Measurements from ENCODE around the gene MRPL16.
"Not testable (repeated sequence)": the region's sequence is repeated elsewhere in the genome, so short reads cannot be mapped to it uniquely, and the experiment has no call there.

Gene MRPL16

DNA sequence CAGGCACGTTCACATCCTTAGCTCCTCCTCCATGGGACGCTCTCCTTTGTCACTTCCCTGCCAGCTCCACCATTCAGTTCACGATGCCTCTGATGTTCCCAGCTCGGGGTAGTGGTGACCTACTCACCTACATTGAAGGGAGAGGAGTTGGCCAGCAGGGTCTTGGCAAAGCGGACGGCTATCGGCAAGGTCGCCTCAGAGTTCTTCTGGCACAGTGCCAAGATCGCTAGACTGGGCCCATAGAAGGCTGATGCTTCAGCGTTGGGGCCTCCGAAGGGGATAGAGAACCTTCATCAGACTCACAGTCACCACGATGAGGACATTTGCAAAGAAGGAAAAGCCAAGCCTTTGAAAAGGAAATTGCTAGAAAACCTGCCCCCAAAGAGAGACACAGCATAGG is 31.7 kb upstream of the MRPL16 start:
- Histone ChIP-seq H3K9me3 (ENCODE audit: control insufficient read depth, insufficient read depth, low read depth, low read length) (no peaks in the 10 kb centered on the region), H3K4me3 (ENCODE audit: low read depth, low read length) (no peak overlapping the region), H3K27me3 (ENCODE audit: control insufficient read depth, insufficient read depth, low read length) (no peaks in the 10 kb centered on the region), H3K27ac (ENCODE audit: low read depth, low read length) (no peak overlapping the region), H3K4me1 (ENCODE audit: control insufficient read depth, insufficient read depth, low read length) (peaks cover 6% of the 10 kb centered on the region; the same call in 1 of the 2 replicates), H3K36me3 (ENCODE audit: control insufficient read depth, insufficient read depth, low read length) (no peaks in the 10 kb centered on the region), H3K9ac (ENCODE audit: low read length) (no peak overlapping the region)

DNA sequence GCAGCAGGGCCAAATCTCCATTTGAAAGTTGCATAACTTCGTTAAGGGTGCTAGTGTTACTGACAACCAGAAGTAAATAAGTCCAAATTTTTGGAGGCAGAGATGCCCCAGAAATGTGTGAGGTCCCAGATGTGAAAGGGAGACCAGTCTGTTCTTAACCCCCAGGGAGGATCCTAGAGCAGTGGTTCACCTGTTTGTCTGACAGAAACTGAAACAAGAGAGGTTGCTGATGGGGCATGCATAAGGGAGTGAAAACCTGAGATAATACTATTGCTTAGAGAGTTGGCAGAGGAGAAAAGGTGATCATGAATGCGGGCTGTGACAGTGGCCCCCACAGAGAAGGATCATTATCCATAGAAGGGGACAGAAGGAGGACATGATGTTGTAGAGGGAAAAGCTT is 30.9 kb upstream of the MRPL16 start:
- Histone ChIP-seq H3K27me3 (ENCODE audit: control insufficient read depth, insufficient read depth, low read length) (no peaks in the 10 kb centered on the region), H3K9me3 (ENCODE audit: control insufficient read depth, insufficient read depth, low read depth, low read length) (no peaks in the 10 kb centered on the region), H3K36me3 (ENCODE audit: control insufficient read depth, insufficient read depth, low read length) (no peaks in the 10 kb centered on the region), H3K4me1 (ENCODE audit: control insufficient read depth, insufficient read depth, low read length) (peaks cover 1% of the 10 kb centered on the region; the same call in 1 of the 2 replicates), H3K27ac (ENCODE audit: low read depth, low read length) (no peak overlapping the region), H3K9ac (ENCODE audit: low read length) (no peak overlapping the region), H3K4me3 (ENCODE audit: low read depth, low read length) (no peak overlapping the region)

DNA sequence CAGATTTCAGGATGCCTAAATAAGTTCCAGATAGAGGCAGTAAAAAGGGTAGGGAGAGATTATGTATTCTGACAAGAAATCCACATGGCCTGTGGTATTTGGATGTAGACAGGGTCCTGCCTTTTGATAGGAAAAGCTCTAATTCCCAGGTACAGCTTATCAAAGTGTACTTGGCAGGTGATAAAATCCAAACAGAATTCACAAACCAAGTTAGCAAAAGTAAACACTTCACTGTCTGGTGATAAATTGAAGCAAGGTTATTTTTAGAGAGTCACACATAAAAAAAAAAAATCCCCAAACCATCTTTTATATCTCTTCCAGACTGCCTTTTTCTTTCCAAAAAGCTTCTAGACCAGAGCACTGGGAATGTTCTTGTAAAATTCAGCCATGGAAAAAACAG is 29.0 kb upstream of the MRPL16 start:
- no peak overlapping the region for H3K9ac ChIP-seq (ENCODE audit: low read length)
- no peak overlapping the region for H3K27ac ChIP-seq (ENCODE audit: low read depth, low read length)
- no peaks in the 10 kb centered on the region for H3K9me3 ChIP-seq (ENCODE audit: control insufficient read depth, insufficient read depth, low read depth, low read length)
- H3K36me3 ChIP-seq (ENCODE audit: control insufficient read depth, insufficient read depth, low read length): no peaks in the 10 kb centered on the region
- no peaks in the 10 kb centered on the region for H3K4me1 ChIP-seq (ENCODE audit: control insufficient read depth, insufficient read depth, low read length)
- H3K4me3 ChIP-seq (ENCODE audit: low read depth, low read length): no peak overlapping the region
- no peaks in the 10 kb centered on the region for H3K27me3 ChIP-seq (ENCODE audit: control insufficient read depth, insufficient read depth, low read length)

DNA sequence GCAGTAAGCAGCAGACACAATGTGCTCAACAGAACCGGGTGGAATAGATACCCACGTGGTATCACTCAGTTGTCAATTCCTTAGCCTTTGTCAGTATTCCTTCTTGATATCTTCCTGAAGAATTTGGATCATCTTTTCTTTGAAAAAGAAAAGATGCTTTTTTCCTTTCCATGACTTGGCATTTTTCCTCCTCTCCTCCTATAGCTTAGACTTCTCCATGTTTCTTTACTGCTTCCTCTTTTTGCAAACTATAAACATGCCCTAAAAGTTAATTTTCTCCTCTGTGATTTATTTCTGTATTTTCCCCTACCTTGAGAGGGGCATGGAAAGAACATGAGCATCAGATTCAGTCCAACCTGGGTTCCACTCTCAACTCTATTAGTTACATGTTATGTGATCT is 23.0 kb upstream of the MRPL16 start:
- no peaks in the 10 kb centered on the region for H3K9me3 ChIP-seq (ENCODE audit: control insufficient read depth, insufficient read depth, low read depth, low read length)
- H3K36me3 ChIP-seq (ENCODE audit: control insufficient read depth, insufficient read depth, low read length): no peaks in the 10 kb centered on the region
- H3K4me1 ChIP-seq (ENCODE audit: control insufficient read depth, insufficient read depth, low read length): no peaks in the 10 kb centered on the region
- no peak overlapping the region for H3K4me3 ChIP-seq (ENCODE audit: low read depth, low read length)
- no peak overlapping the region for H3K27ac ChIP-seq (ENCODE audit: low read depth, low read length)
- H3K27me3 ChIP-seq (ENCODE audit: control insufficient read depth, insufficient read depth, low read length): no peaks in the 10 kb centered on the region
- no peak overlapping the region for H3K9ac ChIP-seq (ENCODE audit: low read length)

DNA sequence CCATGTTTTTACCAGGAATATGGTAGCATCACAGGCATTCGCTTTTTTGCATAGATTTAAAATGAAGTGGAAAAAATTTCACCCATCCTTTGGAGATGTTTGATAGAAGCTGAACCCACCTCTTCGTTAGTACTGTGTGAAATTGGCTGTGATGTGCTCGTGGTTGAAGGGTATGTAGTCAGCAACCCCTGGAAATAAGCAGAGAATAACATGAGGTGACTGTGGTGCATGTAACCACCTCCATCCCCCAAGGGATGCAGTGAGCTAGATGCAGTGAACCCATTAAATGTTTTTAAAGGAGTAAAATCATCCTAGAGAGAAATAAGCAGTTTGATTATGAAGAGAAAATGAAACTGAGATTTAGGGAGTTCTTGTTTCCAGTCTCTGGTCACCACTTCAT is 18.8 kb upstream of the MRPL16 start:
- Histone ChIP-seq H3K9me3 (ENCODE audit: control insufficient read depth, insufficient read depth, low read depth, low read length) (no peaks in the 10 kb centered on the region), H3K4me3 (ENCODE audit: low read depth, low read length) (no peak overlapping the region), H3K36me3 (ENCODE audit: control insufficient read depth, insufficient read depth, low read length) (no peaks in the 10 kb centered on the region), H3K4me1 (ENCODE audit: control insufficient read depth, insufficient read depth, low read length) (no peaks in the 10 kb centered on the region), H3K27me3 (ENCODE audit: control insufficient read depth, insufficient read depth, low read length) (no peaks in the 10 kb centered on the region), H3K9ac (ENCODE audit: low read length) (no peak overlapping the region), H3K27ac (ENCODE audit: low read depth, low read length) (no peak overlapping the region)

DNA sequence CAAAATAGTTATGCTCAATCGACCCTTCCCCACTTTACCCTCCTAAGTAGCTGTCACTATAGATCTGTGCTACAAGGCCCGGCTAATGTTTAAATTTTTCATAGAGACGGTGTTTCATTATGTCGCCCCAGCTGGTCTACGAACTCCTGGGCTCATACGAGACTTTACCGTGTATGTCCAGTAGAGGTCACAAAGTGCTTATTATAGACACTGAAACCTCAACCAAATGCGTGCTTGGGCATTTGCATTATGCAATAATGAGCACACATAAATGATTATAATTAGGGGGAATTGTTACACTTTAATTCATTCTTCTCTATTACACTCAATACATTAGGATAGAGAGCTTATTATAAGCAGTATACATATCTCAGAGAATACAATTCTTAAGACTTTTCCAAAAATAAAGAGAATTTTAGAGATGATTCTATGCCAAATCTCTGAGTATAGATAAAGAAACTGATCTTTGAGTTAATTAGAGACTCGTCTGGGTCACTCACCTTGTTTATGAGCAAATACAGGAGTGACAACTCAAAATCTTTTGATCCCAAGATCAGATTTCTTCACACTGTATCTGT is 12.5 kb upstream of the MRPL16 start:
- H3K9me3 ChIP-seq (ENCODE audit: control insufficient read depth, insufficient read depth, low read depth, low read length): no peaks in the 10 kb centered on the region
- H3K4me3 ChIP-seq (ENCODE audit: low read depth, low read length): no peak overlapping the region
- no peaks in the 10 kb centered on the region for H3K36me3 ChIP-seq (ENCODE audit: control insufficient read depth, insufficient read depth, low read length)
- H3K4me1 ChIP-seq (ENCODE audit: control insufficient read depth, insufficient read depth, low read length): 0 out of 2 replicates have a peak, but pooled peaks cover 3% of the 10 kb centered on the region
- no peak overlapping the region for H3K27ac ChIP-seq (ENCODE audit: low read depth, low read length)
- no peak overlapping the region for H3K9ac ChIP-seq (ENCODE audit: low read length)
- H3K27me3 ChIP-seq (ENCODE audit: control insufficient read depth, insufficient read depth, low read length): no peaks in the 10 kb centered on the region

DNA sequence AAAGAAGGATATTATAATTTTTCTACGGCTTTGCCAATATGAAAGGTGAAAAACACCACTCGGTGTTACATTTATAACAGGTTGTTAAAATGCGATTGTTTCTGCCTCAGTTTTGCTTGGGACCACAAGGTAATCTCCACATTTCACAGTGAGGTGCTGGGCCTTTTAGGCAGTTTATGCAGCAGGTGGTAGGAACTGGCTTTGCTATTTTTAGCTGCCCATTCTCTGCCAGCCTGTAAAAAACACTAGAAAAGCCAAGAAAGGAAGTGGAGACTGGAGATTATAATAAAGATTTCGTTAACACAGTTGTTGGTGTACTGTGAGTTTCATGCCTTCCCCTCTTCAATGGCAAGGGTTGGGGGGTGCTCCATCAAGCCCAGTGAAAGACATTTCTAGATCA is 8.0 kb upstream of the MRPL16 start:
- peaks cover 34% of the 10 kb centered on the region for H3K4me1 ChIP-seq (ENCODE audit: control insufficient read depth, insufficient read depth, low read length)
- no peaks in the 10 kb centered on the region for H3K9me3 ChIP-seq (ENCODE audit: control insufficient read depth, insufficient read depth, low read depth, low read length)
- no peak overlapping the region for H3K27ac ChIP-seq (ENCODE audit: low read depth, low read length)
- H3K4me3 ChIP-seq (ENCODE audit: low read depth, low read length): no peak overlapping the region
- no peaks in the 10 kb centered on the region for H3K27me3 ChIP-seq (ENCODE audit: control insufficient read depth, insufficient read depth, low read length)
- H3K9ac ChIP-seq (ENCODE audit: low read length): no peak overlapping the region
- no peaks in the 10 kb centered on the region for H3K36me3 ChIP-seq (ENCODE audit: control insufficient read depth, insufficient read depth, low read length)

DNA sequence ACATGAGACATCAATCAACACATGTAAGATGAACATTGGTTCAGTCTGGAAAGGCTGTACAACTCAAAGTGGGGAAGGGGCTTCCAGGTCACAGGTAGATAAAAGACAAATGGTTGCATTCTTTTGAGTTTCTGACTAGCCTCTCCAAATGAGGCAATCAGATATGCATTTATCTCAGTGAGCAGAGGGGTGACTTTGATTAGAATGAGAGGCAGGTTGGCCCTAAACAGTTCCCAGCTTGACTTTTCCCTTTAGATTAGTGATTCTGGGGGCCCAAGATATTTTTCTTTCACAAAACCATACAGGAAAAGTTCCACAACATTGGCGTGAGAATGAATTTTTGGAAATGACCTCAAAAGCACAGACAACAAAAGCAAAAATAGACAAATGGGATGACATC is 5.9 kb upstream of the MRPL16 start:
- not testable (repeated sequence) for H3K4me3 ChIP-seq (ENCODE audit: low read depth, low read length); H3K36me3 ChIP-seq (ENCODE audit: control insufficient read depth, insufficient read depth, low read length); H3K27me3 ChIP-seq (ENCODE audit: control insufficient read depth, insufficient read depth, low read length); H3K9ac ChIP-seq (ENCODE audit: low read length); H3K9me3 ChIP-seq (ENCODE audit: control insufficient read depth, insufficient read depth, low read depth, low read length)
- Histone ChIP-seq H3K27ac (ENCODE audit: low read depth, low read length) (peak overlapping the region; percentile 70; the same call in 1 of the 2 replicates), H3K4me1 (ENCODE audit: control insufficient read depth, insufficient read depth, low read length) (peaks cover 34% of the 10 kb centered on the region)

DNA sequence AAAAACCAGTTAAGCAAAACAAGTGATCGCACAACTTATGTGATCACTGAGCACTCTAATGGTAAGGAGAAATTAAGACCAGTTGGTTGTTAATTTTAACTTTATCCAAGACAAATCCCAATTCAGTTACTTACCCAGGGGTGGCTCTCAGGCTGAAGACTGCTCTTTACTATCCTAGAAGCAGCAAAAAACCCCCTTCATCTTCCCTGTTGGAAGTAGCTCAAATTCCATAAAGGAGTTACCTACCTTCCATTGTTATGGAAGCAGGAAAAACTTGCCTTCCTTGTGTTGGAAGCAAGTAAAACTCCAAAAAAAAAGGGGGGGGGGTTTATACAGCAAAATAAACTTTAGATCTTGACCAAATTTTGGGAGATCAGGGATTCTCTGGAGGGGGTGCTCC is 5.2 kb upstream of the MRPL16 start:
- H3K9ac ChIP-seq (ENCODE audit: low read length): no peak overlapping the region
- H3K9me3 ChIP-seq (ENCODE audit: control insufficient read depth, insufficient read depth, low read depth, low read length): no peaks in the 10 kb centered on the region
- H3K4me1 ChIP-seq (ENCODE audit: control insufficient read depth, insufficient read depth, low read length): peaks cover 39% of the 10 kb centered on the region
- H3K27me3 ChIP-seq (ENCODE audit: control insufficient read depth, insufficient read depth, low read length): no peaks in the 10 kb centered on the region
- no peaks in the 10 kb centered on the region for H3K36me3 ChIP-seq (ENCODE audit: control insufficient read depth, insufficient read depth, low read length)
- peak overlapping the region; percentile 70 for H3K27ac ChIP-seq (ENCODE audit: low read depth, low read length)
- H3K4me3 ChIP-seq (ENCODE audit: low read depth, low read length): peak overlapping the region; percentile 29; the same call in 1 of the 2 replicates

DNA sequence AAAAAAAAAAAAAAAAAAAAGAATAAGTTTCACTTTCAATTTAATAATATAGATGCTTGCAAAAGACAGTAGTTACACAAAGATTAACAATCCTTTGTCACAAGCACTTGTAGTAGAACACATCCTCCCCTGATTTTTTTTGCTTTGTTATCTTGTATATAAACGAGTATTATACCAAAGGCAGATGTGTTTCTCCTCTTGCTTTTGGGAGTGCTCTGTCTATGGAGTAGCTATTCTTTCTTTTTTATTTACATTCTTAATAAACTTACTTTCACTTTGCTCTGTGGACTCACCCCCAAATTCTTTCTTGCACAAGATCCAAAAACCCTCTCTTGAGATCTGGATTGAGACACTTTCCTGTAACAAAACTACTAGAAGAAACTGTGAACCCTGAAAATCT is 3.4 kb upstream of the MRPL16 start:
- H3K9ac ChIP-seq (ENCODE audit: low read length): no peak overlapping the region
- peak overlapping the region; percentile 70; the same call in 1 of the 2 replicates for H3K27ac ChIP-seq (ENCODE audit: low read depth, low read length)

DNA sequence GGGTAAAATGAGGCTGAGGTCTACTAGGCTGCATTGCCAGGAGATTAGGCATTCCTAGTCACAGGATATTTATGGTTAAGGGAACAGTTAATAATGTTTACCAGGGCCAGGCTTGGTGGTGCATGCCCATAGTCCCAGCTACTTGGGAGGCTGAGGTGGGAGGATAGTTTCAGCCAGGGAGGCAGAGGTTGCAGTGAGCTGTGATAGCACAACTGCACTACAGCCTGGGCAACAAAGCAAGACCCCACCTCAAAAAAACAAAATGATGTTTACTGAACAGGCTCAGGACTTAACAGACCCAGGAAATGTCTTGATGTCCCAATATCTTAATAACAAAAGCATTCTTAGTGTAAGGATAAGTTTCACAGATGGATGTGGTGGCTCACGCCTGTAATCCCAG is 2.8 kb upstream of the MRPL16 start:
- Histone ChIP-seq H3K9me3 (ENCODE audit: control insufficient read depth, insufficient read depth, low read depth, low read length) (no peaks in the 10 kb centered on the region), H3K4me1 (ENCODE audit: control insufficient read depth, insufficient read depth, low read length) (peaks cover 36% of the 10 kb centered on the region), H3K4me3 (ENCODE audit: low read depth, low read length) (no peak overlapping the region), H3K27ac (ENCODE audit: low read depth, low read length) (no peak overlapping the region), H3K27me3 (ENCODE audit: control insufficient read depth, insufficient read depth, low read length) (no peaks in the 10 kb centered on the region), H3K36me3 (ENCODE audit: control insufficient read depth, insufficient read depth, low read length) (peaks cover 8% of the 10 kb centered on the region), H3K9ac (ENCODE audit: low read length) (no peak overlapping the region)

More for the DNA sequence above, 3.4 kb upstream of the MRPL16 start:
- Histone ChIP-seq H3K36me3 (ENCODE audit: control insufficient read depth, insufficient read depth, low read length) (peaks cover 1% of the 10 kb centered on the region; the same call in 1 of the 2 replicates), H3K4me3 (ENCODE audit: low read depth, low read length) (no peak overlapping the region), H3K4me1 (ENCODE audit: control insufficient read depth, insufficient read depth, low read length) (peaks cover 36% of the 10 kb centered on the region), H3K27me3 (ENCODE audit: control insufficient read depth, insufficient read depth, low read length) (no peaks in the 10 kb centered on the region), H3K9me3 (ENCODE audit: control insufficient read depth, insufficient read depth, low read depth, low read length) (no peaks in the 10 kb centered on the region)

DNA sequence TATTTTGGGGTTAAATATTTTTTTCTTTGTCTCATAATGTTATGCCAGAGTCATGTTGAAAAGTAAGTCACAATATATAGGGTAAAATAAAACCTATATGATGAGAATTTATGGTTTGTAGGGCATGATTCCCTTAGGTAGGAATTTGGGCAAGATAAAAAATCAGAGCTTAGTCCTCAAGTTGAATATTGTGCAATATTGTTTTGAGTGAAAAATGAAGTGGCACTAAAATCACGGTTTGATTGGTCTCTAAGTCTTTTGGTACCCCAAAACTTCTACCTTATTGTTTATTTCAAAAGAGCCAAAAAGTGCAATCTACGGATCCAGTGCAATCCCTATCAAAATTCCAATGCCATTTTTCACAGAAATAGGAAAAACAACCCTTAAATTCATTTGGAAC is 1.6 kb upstream of the MRPL16 start:
- H3K9me3 ChIP-seq (ENCODE audit: control insufficient read depth, insufficient read depth, low read depth, low read length): no peaks in the 10 kb centered on the region
- no peak overlapping the region for H3K27ac ChIP-seq (ENCODE audit: low read depth, low read length)
- no peak overlapping the region for H3K9ac ChIP-seq (ENCODE audit: low read length)
- H3K4me3 ChIP-seq (ENCODE audit: low read depth, low read length): no peak overlapping the region
- H3K36me3 ChIP-seq (ENCODE audit: control insufficient read depth, insufficient read depth, low read length): peaks cover 19% of the 10 kb centered on the region
- H3K4me1 ChIP-seq (ENCODE audit: control insufficient read depth, insufficient read depth, low read length): peaks cover 34% of the 10 kb centered on the region
- H3K27me3 ChIP-seq (ENCODE audit: control insufficient read depth, insufficient read depth, low read length): no peaks in the 10 kb centered on the region

Data from HUES6 (cell line).